A549 (cell line): ENCODE results near the gene LRRC37A.
"Not testable (repeated sequence)": the region's sequence is repeated elsewhere in the genome, so short reads cannot be mapped to it uniquely, and the experiment has no call there.

Source experiments
- CBX8 ChIP-seq: fragments of 200-600 bp; sonication (generic); IDR thresholded peaks from 2 replicates; pipeline ENCODE4 v1.6.1; 2016
- CHD2 ChIP-seq: fragments of 150-350 bp; IDR thresholded peaks from 2 replicates; pipeline ENCODE4 v1.6.1; 2014; ENCODE audit warnings: low read length; ENCODE audit not compliant: partially characterized antibody
- CTCF ChIP-seq: fragments of >200 bp; sonication (Bioruptor Twin); formaldehyde crosslinking; IDR thresholded peaks from 3 replicates; pipeline ENCODE4 v1.5.1; 2016
- POLR2A ChIP-seq: IDR thresholded peaks from 2 replicates; pipeline ENCODE4 v1.6.1; 2012; ENCODE audit warnings: mild to moderate bottlenecking, low read length
- REST ChIP-seq: fragments of 200-600 bp; sonication (generic); IDR thresholded peaks from 2 replicates; pipeline ENCODE4 v1.6.1; 2016; ENCODE audit warnings: antibody characterized with exemption, mild to moderate bottlenecking, moderate library complexity
- USF2 ChIP-seq: fragments of 450-650 bp; IDR thresholded peaks from 2 replicates; pipeline ENCODE4 v1.6.1; 2014; ENCODE audit warnings: antibody characterized with exemption

- not testable (repeated sequence) for TF ChIP-seq POLR2A, CHD2, CTCF, REST, CBX8, USF2
Measured at GRCh38 chr17:46341220-46341619, 46.3 kb downstream of the LRRC37A start.
